GM12875 (cell line): ENCODE results near the gene LGALS8.

Source experiments
- H3K4me3 ChIP-seq: one replicate; pipeline ENCODE4 v1.5.1; 2011; ENCODE audit warnings: low read depth, low read length, control low read depth
- TF ChIP-seq, protein P1 (sequence below): IDR thresholded peaks from 2 replicates; pipeline ENCODE4 v1.5.1; 2011; ENCODE audit warnings: low read depth, mild to moderate bottlenecking, control low read depth, inconsistent platforms, low read length, moderate library complexity, borderline replicate concordance; ENCODE audit not compliant: insufficient read depth

The LGALS8 gene

DNA sequence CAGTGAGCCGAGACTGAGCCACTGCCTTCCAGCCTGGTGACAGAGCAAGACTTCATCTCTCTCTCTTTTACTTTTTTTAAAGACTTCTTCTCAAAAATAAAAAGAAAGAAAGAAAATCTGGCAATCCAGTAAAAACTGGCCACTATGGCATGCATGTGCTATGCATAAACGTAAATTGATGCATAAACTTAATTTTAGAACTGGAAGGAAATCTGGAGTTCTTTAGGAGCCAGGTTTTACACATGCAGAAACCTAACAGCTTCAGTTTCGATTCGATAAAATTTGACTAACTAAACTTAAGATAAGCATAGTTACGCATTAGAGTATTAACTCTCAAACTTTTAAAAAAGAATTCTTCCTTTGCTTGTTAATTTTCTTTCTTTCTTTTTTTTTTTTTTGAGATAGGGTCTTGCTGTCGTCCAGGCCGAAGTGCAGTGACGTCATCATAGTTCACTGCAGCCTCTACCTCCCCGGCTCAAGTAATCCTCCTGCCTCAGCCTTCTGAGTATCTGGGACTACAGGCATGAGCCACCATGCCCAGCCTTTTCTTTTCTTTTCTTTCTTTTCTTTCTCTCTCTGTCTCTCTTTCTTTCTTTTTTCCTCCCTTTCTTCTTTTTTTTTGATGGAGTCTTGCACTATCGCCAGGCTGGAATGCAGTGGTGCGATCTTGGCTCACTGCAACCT, 11.9 kb upstream of the LGALS8 start:
- TF ChIP-seq, protein P1, sequence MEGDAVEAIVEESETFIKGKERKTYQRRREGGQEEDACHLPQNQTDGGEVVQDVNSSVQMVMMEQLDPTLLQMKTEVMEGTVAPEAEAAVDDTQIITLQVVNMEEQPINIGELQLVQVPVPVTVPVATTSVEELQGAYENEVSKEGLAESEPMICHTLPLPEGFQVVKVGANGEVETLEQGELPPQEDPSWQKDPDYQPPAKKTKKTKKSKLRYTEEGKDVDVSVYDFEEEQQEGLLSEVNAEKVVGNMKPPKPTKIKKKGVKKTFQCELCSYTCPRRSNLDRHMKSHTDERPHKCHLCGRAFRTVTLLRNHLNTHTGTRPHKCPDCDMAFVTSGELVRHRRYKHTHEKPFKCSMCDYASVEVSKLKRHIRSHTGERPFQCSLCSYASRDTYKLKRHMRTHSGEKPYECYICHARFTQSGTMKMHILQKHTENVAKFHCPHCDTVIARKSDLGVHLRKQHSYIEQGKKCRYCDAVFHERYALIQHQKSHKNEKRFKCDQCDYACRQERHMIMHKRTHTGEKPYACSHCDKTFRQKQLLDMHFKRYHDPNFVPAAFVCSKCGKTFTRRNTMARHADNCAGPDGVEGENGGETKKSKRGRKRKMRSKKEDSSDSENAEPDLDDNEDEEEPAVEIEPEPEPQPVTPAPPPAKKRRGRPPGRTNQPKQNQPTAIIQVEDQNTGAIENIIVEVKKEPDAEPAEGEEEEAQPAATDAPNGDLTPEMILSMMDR = no peak
- H3K4me3 ChIP-seq = no peak overlapping the region

DNA sequence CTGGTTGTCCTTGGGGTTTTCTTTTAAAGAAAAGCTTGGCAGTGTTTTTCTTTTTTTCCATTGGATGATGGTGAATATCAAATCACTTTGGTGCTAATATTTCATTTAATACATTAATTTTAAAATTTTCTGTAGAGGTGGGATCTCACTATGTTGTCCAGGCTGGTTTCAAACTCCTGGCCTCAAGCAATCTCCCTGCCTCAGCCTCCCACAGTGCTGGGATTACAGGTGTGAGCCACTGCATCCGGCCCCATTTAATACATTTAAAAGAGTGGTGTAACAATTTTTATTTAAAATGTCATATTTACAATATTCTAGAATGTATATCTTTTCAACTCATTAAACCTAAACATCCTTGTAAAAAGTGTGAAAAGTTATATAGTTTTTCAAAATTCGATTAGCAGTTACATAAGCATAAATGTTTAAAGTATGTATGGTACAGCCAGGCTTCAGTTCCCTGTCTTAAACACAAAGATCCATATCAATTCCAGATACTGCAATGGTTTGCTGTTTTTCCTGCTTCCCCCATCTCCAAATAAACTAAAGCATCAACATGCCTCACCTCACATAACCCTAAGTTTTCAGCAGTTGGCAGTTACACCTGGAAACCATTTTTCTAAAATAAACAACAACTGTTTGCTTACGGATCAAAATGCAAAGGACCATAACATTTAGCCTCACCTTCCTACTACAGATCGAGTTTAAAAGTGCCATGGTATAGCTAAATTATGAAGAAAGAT, 8.9 kb upstream of the LGALS8 start:
- H3K4me3 ChIP-seq = no peak overlapping the region
- TF ChIP-seq, protein P1 = no peak

DNA sequence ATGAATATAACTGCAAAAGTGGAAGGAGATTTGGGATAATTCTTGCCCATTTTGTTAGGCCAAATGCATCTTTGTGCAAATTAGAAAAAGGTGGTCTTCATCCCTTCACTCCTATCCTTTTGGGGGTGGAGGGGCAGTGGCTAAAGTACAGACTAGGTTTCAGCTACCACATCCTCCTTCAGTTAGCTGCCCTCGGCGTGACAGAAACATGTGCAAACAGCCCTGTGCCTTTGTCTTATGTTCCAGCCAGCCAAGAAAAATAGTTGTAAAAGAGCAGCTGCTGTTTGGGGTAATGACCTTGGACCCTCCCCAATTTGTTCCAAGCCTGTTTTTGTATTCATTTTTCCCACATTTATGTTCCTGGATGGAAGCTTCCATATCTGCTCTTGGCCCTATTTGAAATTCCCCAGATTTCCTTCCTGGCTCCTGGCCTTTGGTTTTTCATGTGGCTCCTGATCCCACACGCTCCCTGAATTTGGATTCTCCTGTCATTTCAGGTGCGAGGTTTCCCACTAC, 8.3 kb upstream of the LGALS8 start:
- TF ChIP-seq, protein P1 = no peak
- H3K4me3 ChIP-seq = no peak overlapping the region

DNA sequence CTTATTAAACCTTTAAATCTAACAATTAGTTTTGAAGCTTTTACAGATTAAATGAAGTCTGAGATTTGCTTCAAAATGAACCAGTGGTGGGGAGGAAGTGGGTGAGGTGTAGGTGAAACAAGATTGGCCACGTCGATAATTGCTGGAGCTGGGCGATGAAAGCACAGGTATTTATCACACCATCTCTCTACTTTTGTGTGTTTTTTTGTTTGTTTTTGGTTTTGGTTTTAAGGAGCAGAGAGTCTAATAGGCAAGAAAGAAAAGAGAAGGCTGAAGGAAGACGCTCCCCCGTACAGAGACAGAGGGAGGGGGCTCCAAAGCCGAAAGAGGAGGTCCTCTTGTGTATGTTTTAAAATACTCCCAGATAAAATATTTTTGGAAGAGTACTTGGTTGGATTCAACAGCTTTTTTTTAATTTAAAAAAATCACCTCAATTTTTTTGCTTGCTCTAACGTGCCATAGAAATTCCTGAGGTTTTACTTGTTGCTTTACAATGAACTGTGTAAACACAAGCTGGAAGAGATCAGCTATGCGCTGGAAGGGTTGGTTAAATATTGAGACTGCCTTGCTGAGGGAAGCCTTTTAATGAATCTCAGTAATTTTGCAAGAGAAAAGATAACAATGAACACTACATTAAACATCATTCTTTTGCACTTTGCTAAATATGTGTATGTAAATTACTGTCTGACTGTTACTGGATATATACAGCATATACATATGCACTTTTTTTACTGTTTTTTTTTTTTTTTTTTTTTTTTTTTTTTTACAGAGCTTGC, 6.7 kb upstream of the LGALS8 start:
- no peak overlapping the region for H3K4me3 ChIP-seq
- TF ChIP-seq, protein P1 = no peak

DNA sequence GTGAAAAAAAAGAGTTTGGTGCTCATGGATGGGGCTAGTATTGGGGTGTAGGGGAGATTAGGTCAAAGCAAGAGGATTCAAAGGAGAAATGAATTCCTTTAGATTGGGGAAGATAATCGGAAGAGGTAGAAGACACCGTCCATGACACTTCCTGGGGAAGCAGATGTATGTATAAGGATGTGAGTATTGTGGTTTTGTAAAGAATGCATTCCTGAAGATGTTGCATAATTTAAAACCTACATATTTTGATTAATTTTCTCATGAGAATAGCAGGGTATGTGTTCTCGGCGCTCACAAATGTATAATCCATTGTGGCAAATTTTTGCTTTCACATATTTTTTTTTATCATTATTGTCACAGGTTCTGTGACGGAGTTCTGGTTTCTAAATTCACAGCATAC, 5.5 kb upstream of the LGALS8 start:
- TF ChIP-seq, protein P1 = no peak
- no peak overlapping the region for H3K4me3 ChIP-seq

DNA sequence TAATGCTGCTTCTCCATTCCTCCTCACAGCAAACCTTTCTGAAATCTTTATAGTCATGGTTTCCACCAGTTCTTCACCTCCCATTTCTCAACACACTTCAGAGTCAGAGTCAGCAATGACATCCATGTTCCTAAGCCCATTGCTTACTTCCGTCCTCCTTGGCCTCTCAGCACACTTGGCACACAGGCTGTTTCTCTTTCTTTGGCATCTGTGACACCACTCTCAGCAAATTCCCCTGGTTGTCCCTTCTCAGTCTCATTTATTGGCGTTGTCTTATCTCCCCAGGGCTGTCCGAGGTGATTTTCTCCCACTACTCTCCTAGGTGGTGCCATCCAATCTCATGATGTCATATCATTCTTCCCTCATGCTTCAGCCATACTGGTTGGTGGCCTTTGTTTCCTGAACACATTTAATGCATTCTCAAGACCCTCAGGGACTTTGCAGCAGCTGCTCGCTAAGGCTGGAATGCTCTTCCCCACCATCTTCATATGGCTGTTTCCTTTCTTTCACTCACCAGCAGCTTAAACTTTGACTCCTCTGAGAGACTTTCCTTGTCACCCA, 3.3 kb upstream of the LGALS8 start:
- no peak overlapping the region for H3K4me3 ChIP-seq
- TF ChIP-seq, protein P1 = no peak
